HepG2 (cell line): ENCODE data around the gene GABBR2. TPM values are rescaled to one million over a fixed set of nuclear protein-coding genes. Genes with fewer than 3 reads are reported as not detected.

ENCODE experiments used
- ATAC-seq: fragments of 200-7000 bp; cut with Tn5 transposase; 3 replicates; pipeline ENCODE4 v1.9.1; 2020; ENCODE audit warnings: mild to moderate bottlenecking, moderate library complexity
- BruUV-seq: library from RNA; stranded (reverse); fragments of 400-500 nt; replicated peaks from 2 replicates; lab custom pipeline; 2021; lab: Mats Ljungman, UMichigan
- CTCF ChIA-PET: fragments of 300-600 bp; formaldehyde crosslinking; extraction: SDS; loops from one replicate; lab custom pipeline; 2021; ENCODE audit warnings: low total read pairs, inconsistent platforms, low intra/inter-chr PET ratio; lab: Yijun Ruan, JAX
- POLR2A ChIA-PET: fragments of 350-600 bp; sonication (Branson Sonifier 250); formaldehyde crosslinking; loops from one replicate; lab custom pipeline; 2020; ENCODE audit warnings: antibody characterized with exemption, inconsistent platforms; lab: Yijun Ruan, JAX
- DNase-seq: peaks from one replicate; pipeline ENCODE4 v3.0.0-alpha.2; 2015; ENCODE audit warnings: low spot score
- FAIRE-seq: peaks from 3 replicates; lab custom pipeline; 2011; peaks lifted over from hg19 to GRCh38; lab: Jason Lieb, UNC
- H2AFZ ChIP-seq: one replicate; pipeline ENCODE4 v1.6.1; 2011; ENCODE audit warnings: low read length, inconsistent platforms
- H3K27ac ChIP-seq: fragments of 300-600 bp; 3 replicates; pipeline ENCODE4 v1.8.0; 2011; ENCODE audit warnings: mixed run types, mild to moderate bottlenecking, mixed read lengths, low read length, inconsistent platforms; ENCODE audit not compliant: insufficient read depth; ENCODE audit errors: extremely low read length
- H3K27me3 ChIP-seq, 2 experiments: fragments of 200-600 bp in 1 of 2; 2 replicates in 1 of 2; 3 replicates in 1 of 2; pipeline versions ENCODE4 v1.6.0 to v1.8.0; 2011; ENCODE audit warnings: low read length in 2 of 2, mild to moderate bottlenecking in 2 of 2, moderate library complexity in 2 of 2, inconsistent platforms in 1 of 2; ENCODE audit not compliant: insufficient read depth in 2 of 2, control insufficient read depth in 1 of 2
- H3K36me3 ChIP-seq, 2 experiments: fragments of 200-600 bp in 1 of 2; replicated peaks in 1 of 2; 2 replicates in 1 of 2; 3 replicates in 1 of 2; pipeline versions ENCODE4 v1.5.1 to v1.8.0; 2011; ENCODE audit warnings: low read length in 2 of 2, inconsistent platforms in 1 of 2; ENCODE audit not compliant: insufficient read depth in 2 of 2, control insufficient read depth in 1 of 2
- H3K4me1 ChIP-seq: 2 replicates; pipeline ENCODE4 v1.5.1; 2012; ENCODE audit warnings: low read length, inconsistent platforms; ENCODE audit not compliant: insufficient read depth
- H3K4me2 ChIP-seq: 2 replicates; pipeline ENCODE4 v1.6.0; 2011; ENCODE audit warnings: low read depth, low read length, inconsistent platforms
- H3K4me3 ChIP-seq, 3 experiments: fragments of 200-600 bp in 1 of 3; sonication (generic), shearing (Covaris generic) in 1 of 3; replicated peaks in 1 of 3; 2 replicates each; pipeline ENCODE4 v1.5.1; 2011 to 2016; ENCODE audit warnings: low read length in 3 of 3, inconsistent platforms in 2 of 3, low read depth in 2 of 3, mild to moderate bottlenecking in 2 of 3, control low read depth in 1 of 3, mixed read lengths in 1 of 3; ENCODE audit not compliant: insufficient read depth in 1 of 3
- H3K79me2 ChIP-seq: one replicate; pipeline ENCODE4 v1.6.1; 2011; ENCODE audit warnings: low read length, inconsistent platforms; ENCODE audit not compliant: insufficient read depth
- H3K9ac ChIP-seq: 2 replicates; pipeline ENCODE4 v1.6.0; 2011; ENCODE audit warnings: mild to moderate bottlenecking, low read depth, low read length, inconsistent platforms; ENCODE audit not compliant: insufficient read depth
- H3K9me3 ChIP-seq: 2 replicates; pipeline ENCODE4 v1.5.1; 2012; ENCODE audit warnings: mild to moderate bottlenecking, low read length
- H4K20me1 ChIP-seq: 2 replicates; pipeline ENCODE4 v1.6.0; 2011; ENCODE audit warnings: inconsistent platforms, mild to moderate bottlenecking, low read length, moderate library complexity; ENCODE audit not compliant: insufficient read depth
- CBX2 ChIP-seq, 2 experiments: fragments of 200-600 bp in 1 of 2; sonication (generic); formaldehyde crosslinking in 1 of 2; IDR thresholded peaks; 2 replicates each; pipeline versions ENCODE4 v1.7.0 to v1.8.1; 2018 to 2022; ENCODE audit warnings: low read depth in 2 of 2, low read length in 1 of 2, mild to moderate bottlenecking in 1 of 2, missing genetic modification reagents in 1 of 2
- SMARCC2 ChIP-seq: fragments of 450-650 bp; IDR thresholded peaks from 2 replicates; pipeline ENCODE4 v1.6.1; 2017; ENCODE audit warnings: antibody characterized with exemption, mild to moderate bottlenecking
- WIZ ChIP-seq: sonication (generic); formaldehyde crosslinking; IDR thresholded peaks from 2 replicates; pipeline ENCODE4 v1.5.1; 2020; ENCODE audit warnings: mild to moderate bottlenecking, missing genetic modification reagents
- YY1 ChIP-seq: IDR thresholded peaks from 2 replicates; pipeline ENCODE4 v1.6.1; 2011; ENCODE audit warnings: low read length, low read depth, moderate library complexity, mild to moderate bottlenecking; ENCODE audit not compliant: insufficient read depth, insufficient replicate concordance
- ZNF180 ChIP-seq: sonication (generic); formaldehyde crosslinking; IDR thresholded peaks from 2 replicates; pipeline ENCODE4 v1.4.0; 2020; ENCODE audit warnings: low read depth, missing genetic modification reagents, borderline replicate concordance
- ZNF431 ChIP-seq: sonication (generic); formaldehyde crosslinking; IDR thresholded peaks from 2 replicates; pipeline ENCODE4 v1.9.0; 2022; ENCODE audit warnings: missing genetic modification reagents, low read depth, mild to moderate bottlenecking, borderline replicate concordance
- ZNF629 ChIP-seq: sonication (generic); formaldehyde crosslinking; conservative IDR thresholded peaks from 2 replicates; pipeline ENCODE4 v1.5.0; 2020; ENCODE audit warnings: missing genetic modification reagents
- WGBS: methylation state at CpG from one replicate; pipeline ENCODE4 v1.1.6; 2017; ENCODE audit warnings: low lambda C conversion rate; 5-methylcytosine and 5-hydroxymethylcytosine counted together
- in situ Hi-C: cut with HindIII; loops from 2 replicates; pipeline ENCODE4 v1.10.0; 2017; ENCODE audit warnings: low pct_unique_long_range_greater_than_20kb; ENCODE audit not compliant: extremely low pct_ligation_motif_present
- intact Hi-C: fragments of 100-400 bp; cut with micrococcal nuclease; formaldehyde crosslinking; loops from one replicate; pipeline ENCODE4 v1.10.0; 2022; ENCODE audit not compliant: unreplicated experiment
- polyA plus RNA-seq, 8 experiments: library from polyadenylated mRNA; depleted of rRNA in 3 of 8; stranded (reverse) in 7 of 8; unstranded in 1 of 8; fragments of >200 nt; fragmentation: Illumina TruSeq in 4 of 8; extraction: Trizol in 4 of 8; gene quantifications; 2 replicates each; pipeline versions ENCODE4 v1.2.1 to v1.2.3, GENCODE V29; 2011 to 2016; ENCODE audit warnings: low read depth in 4 of 8, missing spikeins in 1 of 8, mixed read lengths in 1 of 8; ENCODE audit not compliant: insufficient read depth in 1 of 8
- total RNA-seq, 5 experiments: library from RNA; depleted of rRNA; stranded (reverse); fragments of >200 nt; fragmentation: Illumina TruSeq; extraction: Trizol; gene quantifications; 2 replicates each; pipeline ENCODE4 v1.2.3, GENCODE V29; 2016; ENCODE audit warnings: low read depth in 1 of 5
- TF ChIP-seq, protein P1 (sequence below): sonication (generic); formaldehyde crosslinking; IDR thresholded peaks from 2 replicates; pipeline ENCODE4 v1.4.0; 2020; ENCODE audit warnings: missing genetic modification reagents

The GABBR2 gene
- total and polyA plus RNA-seq, 2 of the 13 experiments (the other 11 are each of a cell fraction or from before 2014, with no cell fraction given): 0.02 TPM; not detected in 1

DNA sequence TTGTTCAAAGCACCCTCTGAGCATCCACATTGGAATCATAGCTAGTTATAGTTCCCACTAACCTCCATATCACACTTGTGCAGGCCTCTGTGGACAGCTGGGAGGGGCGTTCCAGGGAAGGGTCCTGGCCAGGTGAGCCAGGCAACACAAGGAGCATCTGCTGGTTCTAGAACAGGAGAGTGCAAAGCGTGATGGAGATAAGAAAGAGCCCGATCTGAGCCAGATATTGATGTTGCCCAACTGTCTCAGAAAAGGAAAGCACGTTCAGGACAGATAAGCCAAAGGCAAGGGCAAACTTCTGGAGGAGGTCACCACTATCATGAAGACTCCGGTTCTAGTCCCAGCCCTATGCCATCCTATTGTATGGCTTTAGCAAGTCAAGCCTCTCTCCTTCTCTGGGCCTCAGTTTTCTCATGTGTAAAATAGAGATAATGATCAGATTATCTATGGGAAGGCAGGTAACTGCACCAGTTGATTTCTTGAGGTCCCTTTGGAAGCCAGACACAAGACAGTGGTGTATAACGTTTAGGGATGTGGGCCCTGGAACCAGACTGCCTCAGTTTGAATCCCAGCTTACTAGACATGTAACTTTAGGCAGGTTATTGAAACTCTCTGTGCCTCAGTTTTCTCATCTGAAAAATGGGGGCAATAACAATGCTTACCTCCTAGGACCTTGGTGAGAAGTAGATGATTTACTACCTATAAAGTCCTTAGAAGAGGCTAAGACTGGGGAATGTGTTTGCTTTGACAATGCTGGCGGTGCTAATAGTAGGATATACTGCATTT, 19.8 kb downstream of the GABBR2 start:
- H3K27ac ChIP-seq: no peak overlapping the region

DNA sequence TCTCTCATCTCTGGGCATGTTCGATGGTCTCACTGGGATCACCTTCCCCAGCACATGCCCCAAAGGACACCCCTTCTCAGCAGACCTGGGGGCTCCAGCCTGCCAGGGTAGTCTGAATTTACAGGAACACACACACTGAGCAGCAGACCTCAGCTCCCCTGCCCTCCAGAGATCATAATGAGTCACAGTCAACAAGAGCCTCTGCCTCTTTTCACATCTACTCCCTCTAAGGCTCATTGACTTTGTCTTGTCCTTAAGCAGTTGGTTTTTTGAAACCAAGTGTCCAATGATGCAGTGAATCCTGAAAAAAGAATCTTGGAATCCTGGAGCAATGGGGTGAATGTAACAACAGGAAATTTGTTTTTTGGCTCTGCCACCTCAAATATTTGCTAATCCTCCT, 20.8 kb downstream of the GABBR2 start:
- intact Hi-C loops: no loop called here

More for the DNA sequence above, 19.8 kb downstream of the GABBR2 start:
- no peaks in the 10 kb centered on the region for H3K36me3 ChIP-seq
- no TSS peak for BruUV-seq
- peaks cover 1 to 12% of the 10 kb centered on the region in 2 experiments; a peak in 2 of 5 replicates for H3K27me3 ChIP-seq
- FAIRE-seq (no peak), DNase-seq (no peak), ATAC-seq (no peak)
- intact Hi-C loops (no loop called here), in situ Hi-C loops (no loop called here)
- 16% methylated on average over 7 of the region's 7 CpGs for WGBS
- no peak overlapping the region for H3K4me2 ChIP-seq
- CTCF ChIA-PET: no interaction called here
- H3K9ac ChIP-seq: no peak overlapping the region
- POLR2A ChIA-PET: no interaction called here
- TF ChIP-seq ZNF629 (CRISPR knock-in tag): peak; percentile 46; the same call in 1 of the 2 replicates
- TF ChIP-seq, protein P1, sequence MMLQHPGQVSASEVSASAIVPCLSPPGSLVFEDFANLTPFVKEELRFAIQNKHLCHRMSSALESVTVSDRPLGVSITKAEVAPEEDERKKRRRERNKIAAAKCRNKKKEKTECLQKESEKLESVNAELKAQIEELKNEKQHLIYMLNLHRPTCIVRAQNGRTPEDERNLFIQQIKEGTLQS: no peak
- no peaks in the 10 kb centered on the region for H4K20me1 ChIP-seq
- no peak overlapping the region for H2AFZ ChIP-seq
- H3K4me1 ChIP-seq: no peaks in the 10 kb centered on the region
- no peaks in the 10 kb centered on the region for H3K9me3 ChIP-seq
- H3K4me3 ChIP-seq: no peak overlapping the region
- no peaks in the 10 kb centered on the region for H3K79me2 ChIP-seq

More for the DNA sequence above, 20.8 kb downstream of the GABBR2 start:
- WGBS: 0% methylated on average over 1 of the region's 1 CpG
- Histone ChIP-seq H3K9me3 (no peaks in the 10 kb centered on the region), H3K4me2 (no peak overlapping the region), H3K9ac (no peak overlapping the region), H3K27me3 (peaks cover 1 to 12% of the 10 kb centered on the region in 2 experiments; a peak in 2 of 5 replicates), H4K20me1 (no peaks in the 10 kb centered on the region), H3K4me1 (no peaks in the 10 kb centered on the region), H3K27ac (no peak overlapping the region), H3K4me3 (no peak overlapping the region), H3K79me2 (no peaks in the 10 kb centered on the region), H3K36me3 (no peaks in the 10 kb centered on the region), H2AFZ (no peak overlapping the region)
- TF ChIP-seq SMARCC2 (no peak), YY1 (no peak), CBX2 (IDR thresholded peaks at IDR 0.05; ENCODE audit: low read depth, low read length) (no peak), CBX2 (CRISPR knock-in tag; IDR thresholded peaks at IDR 0.05; ENCODE audit: low read depth) (no peak), ZNF431 (CRISPR knock-in tag) (no peak), WIZ (CRISPR knock-in tag) (no peak), ZNF180 (CRISPR knock-in tag) (no peak)
- FAIRE-seq (no peak), ATAC-seq (no peak), DNase-seq (no peak)
- BruUV-seq: no TSS peak
- ChIA-PET POLR2A (no interaction called here), CTCF (no interaction called here)
- in situ Hi-C loops: no loop called here
